Left kidney (tissue), 2 donors: Measurements from ENCODE around the gene C14orf119. TPM values are rescaled to one million over a fixed set of nuclear protein-coding genes. Genes with fewer than 3 reads are reported as not detected.
A peak's percentile ranks its signal among the peaks of the same experiment; 100 is the strongest.

ENCODE experiments used
- DNase-seq: peaks from one replicate; pipeline ENCODE4 v3.0.0-alpha.2; 2013
- polyA plus RNA-seq: library from polyadenylated mRNA; unstranded; fragments of 120-200 nt; gene quantifications from one replicate; pipeline ENCODE4 v1.2.1, GENCODE V29; 2013; ENCODE audit not compliant: insufficient read length

The C14orf119 gene
- polyA plus RNA-seq, 1 donor: 76.1 TPM

- DNase-seq: no peak
These were observed 36.4 kb upstream of the C14orf119 start for GRCh38 chr14:23058654-23059504.

GRCh38 chr14:23060536-23061260, 34.6 kb upstream of the C14orf119 start:
- DNase-seq: no peak

GRCh38 chr14:23062002-23062401, 33.3 kb upstream of the C14orf119 start:
- no peak for DNase-seq

- no peak for DNase-seq
These were observed 31.7 kb upstream of the C14orf119 start for GRCh38 chr14:23063601-23064000.

GRCh38 chr14:23066368-23066767, 28.9 kb upstream of the C14orf119 start:
- no peak for DNase-seq

GRCh38 chr14:23066855-23067744, 28.2 kb upstream of the C14orf119 start:
- no peak for DNase-seq

- DNase-seq: no peak
These were observed 27.2 kb upstream of the C14orf119 start for GRCh38 chr14:23067847-23068788.

GRCh38 chr14:23068789-23069412, 26.4 kb upstream of the C14orf119 start:
- peak; percentile 93 for DNase-seq

- no peak for DNase-seq
These were observed 25.9 kb upstream of the C14orf119 start for GRCh38 chr14:23069413-23069806.

- no peak for DNase-seq
These were observed 24.8 kb upstream of the C14orf119 start for GRCh38 chr14:23070262-23071129.

GRCh38 chr14:23071244-23071920, 23.9 kb upstream of the C14orf119 start:
- DNase-seq: peak; percentile 87

- DNase-seq: no peak
These were observed 23.3 kb upstream of the C14orf119 start for GRCh38 chr14:23071921-23072539.

- DNase-seq: no peak
These were observed 20.4 kb upstream of the C14orf119 start for GRCh38 chr14:23074906-23075305.

- DNase-seq: no peak
These were observed 18.4 kb upstream of the C14orf119 start for GRCh38 chr14:23076785-23077408.

GRCh38 chr14:23077962-23078361, 17.3 kb upstream of the C14orf119 start:
- DNase-seq: no peak

GRCh38 chr14:23078692-23079116, 16.6 kb upstream of the C14orf119 start:
- DNase-seq: no peak

- no peak for DNase-seq
These were observed 15.6 kb upstream of the C14orf119 start for GRCh38 chr14:23079716-23080115.

GRCh38 chr14:23080474-23080873, 14.8 kb upstream of the C14orf119 start:
- DNase-seq: no peak
